NAMALWA (cell line): ENCODE results near the gene TGFBR2.

ENCODE experiments used
- DNase-seq: peaks from one replicate; pipeline ENCODE4 v3.0.0-alpha.2; 2015; ENCODE audit warnings: low spot score

TGFBR2 gene

GRCh38 chr3:30606301-30607031 lies at the start of gene TGFBR2:
TGFBR2 (plus strand) TSS chr3:30606601; CDS start chr3:30606884, 283 bp downstream.
- peak; percentile 89 for DNase-seq

- DNase-seq, result no peak
These were observed 48.6 kb upstream of the TGFBR2 start for GRCh38 chr3:30557746-30558303.

GRCh38 chr3:30563956-30564355 lies 42.4 kb upstream of the TGFBR2 start:
- DNase-seq, result no peak

GRCh38 chr3:30567139-30567753 lies 39.2 kb upstream of the TGFBR2 start:
- DNase-seq, result no peak

DNA sequence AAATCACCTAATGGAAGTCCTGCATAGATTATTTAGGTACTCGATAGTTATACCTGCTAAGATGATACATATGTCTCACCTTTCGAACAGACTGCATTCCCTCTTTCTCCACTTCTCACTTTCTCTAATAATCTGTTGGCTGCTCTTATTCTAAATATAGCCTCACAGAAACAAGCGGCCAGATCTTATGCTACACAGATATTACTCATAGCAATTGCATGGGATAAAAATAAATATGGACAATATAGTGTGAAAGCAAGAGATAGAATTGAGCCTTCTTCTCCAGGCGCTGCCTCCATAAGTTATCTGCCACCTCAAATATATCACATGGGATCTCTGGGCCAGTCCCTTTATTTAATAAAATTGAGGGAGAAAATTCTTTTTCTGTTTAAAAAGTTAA lies 29.5 kb upstream of the TGFBR2 start:
- DNase-seq, result no peak

GRCh38 chr3:30577788-30578187 lies 28.6 kb upstream of the TGFBR2 start:
- no peak for DNase-seq

- DNase-seq, result no peak
These were observed 27.9 kb upstream of the TGFBR2 start for GRCh38 chr3:30578479-30578878.

DNA sequence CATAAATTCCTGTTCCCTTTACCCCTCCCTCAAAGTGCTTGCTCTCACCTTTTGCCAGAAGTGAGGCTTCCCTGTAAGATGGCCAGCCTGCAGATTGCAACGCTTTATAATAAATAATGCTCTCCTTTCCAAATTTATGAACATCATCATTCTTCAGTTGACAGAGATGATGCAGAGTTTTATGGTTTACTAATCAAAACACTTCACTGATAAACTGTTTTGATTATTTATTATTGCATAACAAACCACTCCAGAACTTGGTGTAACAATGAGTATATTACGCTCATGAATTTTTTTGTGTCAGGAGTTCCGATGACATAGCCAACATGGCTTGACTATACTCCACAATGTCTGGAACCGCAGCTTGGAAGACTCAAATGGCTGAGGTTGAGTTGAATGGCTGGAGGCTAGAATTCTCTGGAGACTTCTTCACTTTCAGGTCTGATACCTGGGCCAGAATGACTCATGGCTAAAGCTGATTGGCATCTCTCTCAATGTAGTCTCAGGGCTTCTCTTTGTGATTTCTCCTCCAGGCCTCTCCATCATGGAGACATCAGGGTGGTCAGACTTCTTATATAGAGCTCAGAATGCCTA lies 27.3 kb upstream of the TGFBR2 start:
- DNase-seq, result no peak

GRCh38 chr3:30581067-30581585 lies 25.3 kb upstream of the TGFBR2 start:
- DNase-seq, result no peak

DNA sequence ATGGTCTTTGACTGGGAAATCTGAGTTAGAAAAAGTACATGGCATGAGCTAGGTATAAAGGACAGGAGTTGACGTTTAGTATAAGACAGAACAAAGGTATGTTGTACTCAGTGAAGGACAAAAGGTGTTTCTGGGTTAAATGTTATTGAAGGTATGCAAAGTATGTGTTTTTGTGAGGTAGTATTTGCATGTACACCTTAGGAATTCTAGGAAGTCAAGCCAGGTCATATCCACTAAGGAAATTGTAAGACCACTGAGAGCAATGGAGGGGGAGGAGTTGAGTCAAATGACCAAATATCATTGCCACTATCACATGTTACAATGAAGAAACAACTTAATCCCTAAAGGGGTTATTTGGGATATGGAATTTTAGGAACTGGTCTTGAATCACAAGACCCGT lies 24.4 kb upstream of the TGFBR2 start:
- no peak for DNase-seq

DNA sequence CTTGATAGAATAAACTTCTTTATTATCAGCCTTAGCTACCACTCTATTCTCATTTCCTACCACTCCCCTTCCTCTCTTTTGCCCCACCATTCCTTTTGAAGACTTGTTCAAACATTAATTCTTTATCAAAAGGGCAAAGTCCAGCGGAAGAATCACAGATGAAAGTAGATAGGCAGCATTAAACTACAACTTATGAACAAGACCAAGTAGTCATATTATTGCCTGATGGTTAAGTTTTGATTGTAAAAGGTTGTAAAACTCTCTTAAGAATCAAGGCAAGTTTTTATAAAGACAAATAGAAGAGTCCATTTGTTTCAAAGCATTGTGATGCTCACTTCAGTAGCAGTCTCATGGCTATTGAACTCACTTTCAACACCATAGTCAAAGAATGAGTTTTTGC lies 22.4 kb upstream of the TGFBR2 start:
- DNase-seq, result no peak

DNA sequence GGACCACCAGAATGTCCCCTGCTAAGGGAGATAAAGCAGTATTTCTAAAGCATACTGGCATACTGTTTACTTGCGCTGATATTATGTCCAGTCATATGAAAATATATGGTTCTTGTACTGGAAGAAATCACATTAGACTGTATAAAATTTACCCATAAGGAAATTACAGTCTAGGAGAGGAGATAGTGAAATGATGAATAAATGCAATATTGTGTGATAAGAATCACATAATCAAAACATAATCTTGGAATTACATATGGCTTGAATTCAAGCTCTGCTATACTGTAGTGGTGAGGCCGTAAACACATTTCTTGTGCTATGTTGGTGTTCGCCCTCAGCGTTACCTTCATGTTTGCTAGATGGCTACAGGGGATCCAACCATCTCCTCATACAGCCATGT lies 20.7 kb upstream of the TGFBR2 start:
- no peak for DNase-seq

- DNase-seq, result no peak
These were observed 20.1 kb upstream of the TGFBR2 start for GRCh38 chr3:30586096-30586805.

- no peak for DNase-seq
These were observed 19.5 kb upstream of the TGFBR2 start for GRCh38 chr3:30586806-30587486.

- DNase-seq, result no peak
These were observed 18.5 kb upstream of the TGFBR2 start for GRCh38 chr3:30587904-30588303.

- DNase-seq, result no peak
These were observed 10.2 kb upstream of the TGFBR2 start for GRCh38 chr3:30596152-30596551.

- no peak for DNase-seq
These were observed 9.2 kb upstream of the TGFBR2 start for GRCh38 chr3:30597131-30597768.

- DNase-seq, result no peak
These were observed 8.6 kb upstream of the TGFBR2 start for GRCh38 chr3:30597769-30598134.

DNA sequence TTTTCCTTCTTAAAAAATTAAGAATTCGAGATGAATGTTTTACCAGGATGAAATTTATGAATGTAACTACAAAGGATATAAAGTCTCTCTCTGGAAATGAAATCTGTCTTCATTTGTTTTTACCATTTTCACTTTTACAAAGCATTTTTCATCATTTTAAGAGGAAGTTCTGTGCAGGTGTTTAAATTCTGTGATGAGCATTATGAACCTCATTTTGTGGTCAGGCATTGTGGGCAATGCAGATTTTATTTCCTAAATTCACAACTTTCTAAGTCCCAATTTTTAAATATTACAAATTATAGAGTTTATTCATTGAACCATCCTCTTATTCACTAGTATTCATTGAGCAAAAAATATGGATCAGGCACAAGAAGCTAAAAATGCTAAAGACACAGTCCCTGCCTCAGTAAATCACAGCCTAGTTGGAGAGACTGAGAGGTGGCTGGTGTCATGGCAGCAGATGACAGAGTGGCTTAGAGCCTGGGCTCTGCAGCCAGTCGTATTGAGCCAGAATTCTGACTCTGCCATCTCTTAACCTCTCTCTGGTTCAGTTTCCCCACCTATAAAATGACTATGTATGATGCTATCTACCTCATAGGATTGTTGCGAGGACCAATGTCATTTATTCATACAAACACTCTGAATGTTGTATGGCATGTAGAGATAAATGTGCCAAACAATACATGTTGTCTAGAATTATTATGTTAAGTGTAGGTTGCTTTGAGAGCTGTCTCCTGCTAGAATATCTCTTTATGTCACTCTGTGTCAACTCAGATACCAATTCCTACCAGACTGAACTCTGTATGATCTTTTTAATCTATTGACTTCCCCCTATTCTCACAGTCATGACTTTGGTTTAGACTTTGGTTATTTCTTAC lies 7.5 kb upstream of the TGFBR2 start:
- DNase-seq, result peak; percentile 29

DNA sequence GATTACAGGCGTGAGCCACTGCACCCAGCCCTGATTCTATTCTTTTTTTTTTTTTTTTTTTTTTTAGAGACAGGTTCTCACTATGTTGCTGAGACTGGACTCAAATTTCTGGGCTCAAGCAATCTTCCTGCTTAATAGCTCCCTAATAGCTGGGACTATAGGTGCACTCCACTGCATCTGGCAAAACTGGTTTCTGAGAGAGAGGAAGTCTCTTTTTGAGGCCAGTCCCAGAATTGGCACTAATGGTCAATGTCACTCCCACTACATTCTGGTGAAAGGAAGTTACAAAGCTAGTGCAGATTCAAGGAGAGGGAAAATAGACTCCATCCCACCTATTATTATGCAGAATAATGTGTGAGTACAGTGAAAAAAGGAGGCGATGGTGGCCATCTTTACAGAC lies 5.8 kb upstream of the TGFBR2 start:
- DNase-seq, result no peak
